HG02610 (cell line): ENCODE measurements around the gene NUP153.
"Not testable (repeated sequence)": the region's sequence is repeated elsewhere in the genome, so short reads cannot be mapped to it uniquely, and the experiment has no call there.

Experiments
- ATAC-seq: cut with Tn5 transposase; IDR thresholded peaks from one replicate; pipeline ENCODE4 v1.9.1; 2021; ENCODE audit warnings: mild to moderate bottlenecking, moderate library complexity; ENCODE audit not compliant: unreplicated experiment

NUP153 gene

DNA sequence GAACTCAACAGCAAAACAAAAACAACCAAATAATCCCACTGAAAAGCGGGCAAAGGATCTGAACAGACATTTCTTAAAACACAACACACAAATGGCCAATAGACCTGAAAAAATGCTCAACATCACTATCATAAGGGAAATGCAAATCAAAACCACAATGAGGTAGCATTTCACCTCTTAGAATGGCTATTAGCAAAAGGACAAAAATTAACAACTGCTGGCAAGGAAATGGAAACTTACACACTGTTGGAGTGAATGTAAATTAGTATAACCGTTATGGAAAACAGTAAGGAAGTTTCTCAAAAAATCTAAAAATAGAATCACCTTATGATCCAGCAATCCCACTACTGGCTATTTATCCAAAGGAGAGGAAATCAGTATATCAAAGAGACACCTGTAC, 85.7 kb downstream of the NUP153 start:
- peak; percentile 76 for ATAC-seq

DNA sequence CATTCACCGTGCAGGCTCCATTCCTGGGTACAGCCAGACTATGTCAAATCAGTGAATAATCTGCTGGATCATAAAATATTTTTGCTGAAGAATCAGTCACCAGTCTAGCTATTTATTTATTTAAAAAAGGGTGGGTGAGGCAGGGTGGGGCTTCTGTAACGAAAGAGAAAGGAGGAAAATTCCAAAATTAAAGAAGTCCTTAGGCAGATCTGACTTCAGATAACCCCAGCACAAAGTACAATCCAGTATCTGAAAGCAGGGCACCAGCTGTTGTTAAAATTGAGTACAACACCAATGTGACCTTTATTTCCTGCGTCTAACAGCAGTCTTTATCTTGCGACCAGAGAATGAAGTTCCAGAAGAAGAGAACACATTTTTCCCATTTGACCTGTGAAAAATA, 90.9 kb downstream of the NUP153 start:
- ATAC-seq, result no peak

DNA sequence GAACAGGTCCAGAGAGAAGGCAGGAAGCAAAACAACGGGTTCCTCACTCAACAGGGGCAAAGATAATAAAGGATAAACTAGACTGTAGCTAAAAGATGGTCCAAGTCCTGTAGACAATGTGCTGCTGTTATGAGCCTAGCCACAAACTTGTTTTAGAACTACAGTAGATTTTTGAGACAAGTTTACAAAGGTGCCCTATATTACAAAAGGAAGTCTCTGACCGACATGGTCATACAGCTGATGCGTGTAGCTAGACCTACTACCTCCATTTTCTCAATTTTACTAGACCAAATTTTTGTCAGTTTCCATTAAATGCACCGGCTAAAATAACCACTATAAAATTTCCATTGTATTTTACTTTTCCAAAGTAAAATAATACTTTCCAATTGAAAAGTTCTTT, 94.7 kb downstream of the NUP153 start:
- ATAC-seq, result no peak

DNA sequence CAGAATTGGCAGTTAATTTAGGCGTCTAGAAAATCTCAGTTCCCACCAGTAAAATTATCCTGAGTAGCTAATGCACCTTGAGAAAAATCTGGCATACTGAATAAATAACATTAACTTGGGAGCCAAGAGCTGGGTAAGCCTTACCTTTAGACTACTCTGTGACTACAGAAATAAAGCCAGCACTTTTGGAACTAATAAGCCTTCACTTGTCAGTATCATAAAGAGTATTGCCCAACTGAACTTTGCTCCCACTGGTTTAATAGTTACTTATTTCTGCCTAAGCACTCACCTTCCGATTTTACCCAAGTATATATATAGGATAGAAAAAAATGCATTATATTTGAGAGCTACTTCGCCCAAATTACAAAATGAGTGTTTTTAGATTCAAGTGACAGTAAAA, 95.9 kb downstream of the NUP153 start:
- ATAC-seq, result no peak

DNA sequence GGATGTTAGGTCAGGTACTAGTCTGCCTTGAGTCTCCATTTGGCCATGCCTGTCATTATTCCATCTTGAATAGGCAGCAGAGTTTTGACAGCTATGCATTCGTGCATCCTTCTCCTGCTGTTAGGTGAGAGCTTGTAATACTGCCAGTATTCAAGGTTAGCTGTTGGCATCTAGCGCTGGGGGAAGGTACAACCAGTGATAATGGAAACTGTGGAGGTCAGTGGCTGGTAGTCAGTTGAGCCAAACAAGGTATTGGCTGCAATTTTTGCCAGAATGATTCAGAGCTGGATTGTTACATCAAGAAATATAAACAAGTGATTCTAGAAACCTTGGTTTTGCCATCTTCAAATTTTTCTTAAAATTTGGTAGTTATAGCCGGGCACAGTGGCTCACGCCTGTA, 100.1 kb downstream of the NUP153 start:
- ATAC-seq, result no peak

DNA sequence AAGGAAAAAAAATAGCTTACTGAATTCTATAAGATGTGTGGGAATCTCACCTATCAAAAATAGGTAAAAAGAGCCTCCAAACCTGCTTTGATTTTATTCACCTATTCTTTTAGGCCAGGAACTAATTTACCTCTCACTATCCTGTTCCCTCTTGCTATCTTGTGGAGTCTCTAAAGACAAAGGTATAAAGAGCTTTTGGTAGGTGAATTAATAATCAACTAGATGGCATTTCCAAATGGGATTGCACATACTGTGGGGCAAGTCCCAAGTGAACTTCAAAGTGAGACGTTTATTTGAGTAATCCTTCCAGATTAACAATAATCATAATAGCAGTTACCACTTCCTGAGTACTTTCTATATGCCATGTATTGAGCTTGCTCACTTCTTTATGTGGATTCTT, 103.8 kb downstream of the NUP153 start:
- no peak for ATAC-seq

DNA sequence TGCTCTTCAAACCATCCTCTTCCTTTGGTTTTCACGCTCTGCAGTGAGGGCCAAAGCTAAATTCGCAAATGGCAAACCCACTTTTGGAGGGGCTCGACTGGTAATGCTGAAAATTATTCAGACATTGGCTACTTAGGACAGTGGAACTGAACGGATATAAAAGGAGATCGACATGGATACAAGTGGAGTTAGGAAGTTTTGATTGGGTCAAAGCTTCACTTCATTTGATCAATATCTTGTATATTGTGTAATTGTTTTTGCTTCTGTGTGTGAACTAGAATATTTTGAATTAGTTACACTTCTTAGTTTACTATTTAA, 105.4 kb downstream of the NUP153 start:
- no peak for ATAC-seq

DNA sequence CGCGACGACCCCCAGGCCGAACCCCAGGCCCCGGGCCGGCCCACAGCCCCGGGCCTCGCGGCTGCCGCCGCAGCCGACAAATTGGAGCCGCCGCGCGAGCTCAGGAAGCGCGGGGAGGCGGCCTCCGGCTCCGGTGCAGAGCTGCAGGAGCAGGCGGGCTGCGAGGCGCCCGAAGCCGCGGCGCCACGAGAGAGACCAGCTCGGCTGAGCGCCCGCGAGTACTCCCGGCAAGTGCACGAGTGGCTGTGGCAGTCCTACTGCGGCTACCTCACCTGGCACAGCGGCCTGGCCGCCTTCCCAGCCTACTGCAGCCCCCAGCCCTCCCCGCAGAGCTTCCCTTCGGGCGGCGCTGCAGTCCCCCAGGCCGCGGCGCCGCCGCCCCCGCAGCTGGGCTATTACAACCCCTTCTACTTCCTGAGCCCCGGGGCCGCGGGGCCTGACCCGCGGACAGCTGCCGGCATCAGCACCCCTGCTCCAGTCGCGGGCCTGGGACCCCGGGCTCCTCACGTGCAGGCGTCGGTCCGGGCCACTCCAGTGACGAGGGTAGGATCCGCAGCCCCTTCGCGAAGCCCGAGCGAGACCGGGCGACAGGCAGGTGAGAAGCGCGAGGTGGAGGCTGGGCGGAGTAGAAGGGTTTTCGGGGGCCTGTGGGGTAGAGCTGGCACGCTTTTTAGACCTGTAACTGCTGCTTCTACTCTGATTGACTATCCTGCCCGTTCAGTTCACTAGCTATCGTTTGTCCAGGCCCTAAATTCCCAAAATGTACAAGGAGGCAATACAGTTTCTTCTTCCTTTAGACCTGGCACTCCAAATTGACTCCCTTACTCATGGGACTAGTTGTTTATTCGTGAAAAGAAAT, 106.0 kb downstream of the NUP153 start:
- peak; percentile 45 for ATAC-seq

DNA sequence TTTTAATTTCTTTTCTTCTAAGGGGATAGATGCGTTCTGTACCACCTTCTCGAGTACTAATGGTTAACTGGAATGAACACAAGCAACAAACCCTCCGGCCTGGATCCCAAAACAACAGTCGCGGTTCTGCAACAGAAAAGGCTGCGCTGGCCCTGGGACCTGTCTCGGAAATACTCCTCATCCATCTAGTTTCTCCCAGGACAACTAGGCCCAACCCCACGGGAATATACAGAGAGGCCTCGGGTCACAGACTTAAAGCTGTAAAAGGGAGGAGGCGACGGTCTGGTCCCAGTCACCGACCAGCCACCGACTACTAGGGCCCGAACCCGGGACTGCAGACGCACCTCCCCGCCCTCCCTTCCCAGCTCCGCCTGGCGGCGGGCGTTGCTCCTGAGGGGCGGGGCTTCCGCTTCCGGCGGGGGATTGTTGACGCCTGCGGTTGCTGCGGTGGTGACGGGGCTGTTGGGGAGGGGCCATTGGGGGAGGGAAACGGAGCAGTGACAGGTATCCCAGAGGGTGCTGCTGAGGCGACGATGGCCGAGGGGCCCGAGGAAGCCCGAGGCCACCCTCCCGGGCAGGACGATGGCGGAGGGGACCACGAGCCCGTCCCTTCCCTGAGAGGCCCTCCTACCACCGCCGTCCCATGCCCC, 106.7 kb downstream of the NUP153 start, which contains the start of gene FAM8A1:
Gene FAM8A1 (plus strand): TSS at position 426 of the 650 bp plus-strand sequence. CDS start 108 bp downstream, at position 534.
- peak; percentile 90 for ATAC-seq

DNA sequence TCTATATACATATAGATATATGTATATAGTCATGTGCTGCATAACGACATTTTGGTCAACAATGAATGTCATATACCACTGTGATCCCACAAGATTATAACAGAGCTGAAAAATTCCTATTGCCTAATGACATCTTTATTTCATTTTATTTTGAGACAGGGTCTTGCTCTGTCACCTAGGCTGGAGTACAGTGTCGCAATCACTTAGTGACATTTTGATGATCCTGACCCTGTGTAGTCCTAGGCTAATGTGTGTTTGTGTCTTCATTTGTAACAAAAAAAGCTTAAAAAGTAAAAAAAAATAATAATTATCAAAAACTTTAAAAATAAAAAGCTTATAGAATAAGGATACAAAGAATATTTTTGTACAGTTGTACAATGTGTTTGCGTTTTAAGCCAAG, 110.6 kb downstream of the NUP153 start:
- no peak for ATAC-seq

DNA sequence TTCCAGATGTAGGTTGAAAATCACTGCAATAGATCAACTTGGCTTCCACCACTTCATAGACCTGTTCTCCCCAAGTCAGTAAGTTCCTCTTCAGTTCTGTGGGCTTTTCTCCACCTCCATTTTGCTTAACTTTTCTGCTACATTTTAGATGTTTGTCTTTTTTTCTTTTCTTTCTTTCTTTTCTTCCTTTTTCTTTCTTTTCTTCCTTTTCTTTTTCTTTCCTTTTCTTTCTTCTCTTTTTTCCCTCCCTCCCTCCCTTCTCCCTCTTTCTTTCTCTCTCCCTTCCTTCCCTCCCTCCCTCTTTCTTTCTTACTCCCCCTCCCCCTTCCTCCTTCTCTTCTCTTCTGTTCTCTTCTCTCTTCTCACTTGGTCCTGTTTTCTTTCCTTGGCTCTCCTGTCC, 113.5 kb downstream of the NUP153 start:
- ATAC-seq, result no peak

DNA sequence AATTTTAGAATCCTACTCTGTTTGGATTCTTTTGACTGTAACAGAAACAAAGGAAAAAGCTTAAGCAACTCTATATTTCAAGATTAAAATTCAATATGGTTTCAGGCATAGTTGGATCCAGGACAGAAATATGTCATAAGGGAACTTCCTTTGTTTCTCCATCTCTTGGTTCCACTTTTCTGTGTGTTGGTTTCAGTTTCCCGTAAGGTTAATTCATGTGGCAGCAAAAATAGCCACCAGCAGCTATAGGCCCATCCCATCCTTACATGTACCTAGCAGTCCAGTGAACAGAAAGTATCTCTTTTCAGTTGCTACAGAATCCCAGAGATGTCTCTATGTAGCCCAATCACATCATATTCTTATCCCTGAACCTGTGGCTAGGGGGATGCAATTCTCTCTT, 115.4 kb downstream of the NUP153 start:
- no peak for ATAC-seq

DNA sequence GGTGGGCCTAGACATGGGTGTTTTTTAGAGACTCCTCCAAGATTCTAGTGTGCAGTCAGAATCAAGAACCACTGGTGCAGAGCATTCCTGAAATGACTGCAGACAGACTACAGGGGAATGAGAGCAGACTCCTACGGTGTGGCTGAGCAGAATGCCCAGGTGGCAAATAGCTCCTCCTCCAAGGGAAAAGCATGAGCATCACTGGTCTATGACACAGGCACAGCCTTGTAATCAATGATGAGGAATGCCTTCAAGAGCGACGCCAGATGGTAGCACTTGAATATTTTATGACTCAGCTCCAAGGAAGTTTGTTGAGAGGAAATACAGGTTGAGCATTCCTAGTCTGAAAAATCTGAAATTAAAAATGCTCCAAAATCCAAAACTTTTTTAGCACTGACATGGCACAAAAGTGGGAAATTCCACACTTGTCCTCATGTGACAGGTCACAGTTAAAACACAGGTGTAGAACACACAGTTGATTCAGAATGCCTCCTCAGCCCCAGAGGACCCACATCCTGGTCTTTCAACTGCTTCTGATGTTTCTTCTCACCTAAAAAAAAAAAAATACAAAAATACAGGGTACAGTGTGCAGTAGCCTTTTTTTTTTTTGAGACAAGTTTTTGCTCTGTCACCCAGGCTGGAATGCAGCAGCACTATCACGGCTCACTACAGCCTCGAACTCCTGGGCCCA, 117.2 kb downstream of the NUP153 start:
- ATAC-seq, result peak; percentile 79

DNA sequence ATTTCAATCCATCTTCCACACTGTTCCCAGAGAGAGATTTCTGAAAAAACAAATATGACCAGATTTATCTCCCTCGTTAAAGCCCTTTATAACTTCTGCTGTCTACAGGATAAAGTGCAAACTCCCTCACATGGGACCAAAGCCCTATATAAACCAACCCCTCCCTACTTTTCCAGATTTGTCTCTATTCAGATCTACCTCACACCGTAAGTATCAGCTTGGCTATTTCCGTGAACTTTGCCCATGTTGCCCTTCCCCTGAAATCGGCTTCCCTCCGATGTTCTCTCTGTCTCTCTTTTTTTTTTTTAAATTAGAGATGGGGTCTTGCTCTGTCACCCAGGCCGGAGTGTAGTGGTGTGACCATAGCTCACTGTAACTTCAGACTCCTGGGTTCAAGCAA, 118.7 kb downstream of the NUP153 start:
- ATAC-seq, result no peak

DNA sequence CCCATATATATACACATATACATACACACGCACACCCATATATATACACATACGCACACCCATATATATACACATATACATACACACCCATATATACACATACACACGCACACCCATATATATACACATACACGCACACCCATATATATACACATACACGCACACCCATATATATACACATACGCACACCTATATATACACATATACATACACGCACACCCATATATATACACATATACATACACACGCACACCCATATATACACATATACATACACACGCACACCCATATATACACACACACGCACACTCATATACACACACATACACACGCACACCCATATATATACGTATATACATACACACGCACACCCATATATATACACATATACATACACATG, 120.1 kb downstream of the NUP153 start:
- not testable (repeated sequence) for ATAC-seq

DNA sequence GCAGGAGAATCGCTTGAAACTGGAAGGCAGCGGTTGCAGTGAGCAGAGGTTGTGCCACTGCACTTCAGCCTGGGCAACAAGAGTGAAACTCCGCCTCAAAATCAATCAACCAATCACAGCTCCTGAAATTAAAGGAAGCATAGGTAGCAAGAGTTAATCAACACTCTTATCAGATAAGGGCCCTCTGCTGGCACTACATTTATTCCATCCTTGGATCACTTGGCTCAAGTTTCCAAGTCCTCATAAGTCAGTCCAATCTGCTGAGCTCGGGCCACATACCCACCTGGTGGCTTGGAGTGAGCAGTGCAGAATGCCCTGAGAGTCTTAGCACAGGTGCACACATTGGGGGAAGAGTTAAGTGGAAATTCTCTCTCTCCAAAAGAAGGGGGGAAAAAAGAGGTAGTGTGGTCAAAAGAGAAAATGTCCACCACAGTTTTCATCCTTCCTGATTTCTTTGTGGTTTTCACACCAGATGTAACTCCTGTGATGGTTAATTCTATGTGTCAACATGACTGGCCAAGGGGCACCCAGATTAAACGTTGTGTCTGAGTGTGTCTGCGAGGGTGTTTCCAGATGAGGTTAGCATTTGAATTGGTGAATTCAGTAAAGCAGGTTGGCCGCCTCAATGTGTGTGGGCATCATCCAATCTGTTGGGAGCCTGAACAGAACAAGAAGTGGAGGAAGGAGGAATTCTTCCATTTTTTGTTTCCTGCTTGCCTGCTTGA, 120.8 kb downstream of the NUP153 start:
- no peak for ATAC-seq

DNA sequence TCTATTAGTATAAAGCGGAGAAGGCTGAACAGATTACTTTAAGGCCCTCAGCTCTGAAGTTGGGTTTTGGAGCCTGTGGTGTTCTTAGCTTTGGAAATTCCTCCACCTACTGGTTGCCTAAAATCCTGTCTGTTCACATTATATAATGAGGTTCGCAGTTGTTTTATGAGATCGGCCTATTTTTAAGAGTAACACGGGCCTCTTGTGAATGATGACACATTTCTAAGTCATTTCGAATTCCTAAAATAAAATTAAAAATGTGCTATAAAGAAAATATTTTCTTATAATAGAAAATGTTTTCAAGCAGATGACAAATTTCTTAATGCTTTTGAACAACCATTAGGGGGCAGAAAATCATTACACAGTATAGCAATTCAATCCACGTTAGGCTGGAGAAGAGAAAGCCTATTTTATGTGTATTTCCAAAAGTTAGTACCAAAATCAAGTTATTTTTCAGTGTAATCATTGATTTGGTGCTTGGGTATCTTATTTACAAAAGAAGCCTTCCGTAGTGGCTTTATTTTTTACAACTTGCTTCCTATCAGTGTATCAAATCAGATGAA, 122.4 kb downstream of the NUP153 start:
- ATAC-seq, result peak; percentile 42

DNA sequence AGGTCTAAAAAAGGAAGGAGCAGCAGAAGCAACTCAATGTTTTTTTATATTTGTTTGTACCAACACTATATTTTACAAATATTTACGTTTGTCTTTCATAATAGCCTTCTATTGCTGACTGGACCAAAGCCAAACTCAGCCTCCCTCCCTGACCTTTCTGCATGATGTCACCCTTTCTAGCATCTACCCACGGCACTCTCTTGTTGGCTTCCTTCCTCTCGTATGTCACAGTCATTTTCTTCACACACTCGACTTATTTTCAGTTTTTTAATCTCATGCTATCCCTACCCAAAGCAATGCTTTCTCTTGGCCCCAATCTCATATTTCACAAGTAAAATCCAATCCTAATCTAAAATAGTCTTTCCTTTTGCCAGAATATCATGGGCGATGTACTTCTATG, 122.9 kb downstream of the NUP153 start:
- no peak for ATAC-seq

DNA sequence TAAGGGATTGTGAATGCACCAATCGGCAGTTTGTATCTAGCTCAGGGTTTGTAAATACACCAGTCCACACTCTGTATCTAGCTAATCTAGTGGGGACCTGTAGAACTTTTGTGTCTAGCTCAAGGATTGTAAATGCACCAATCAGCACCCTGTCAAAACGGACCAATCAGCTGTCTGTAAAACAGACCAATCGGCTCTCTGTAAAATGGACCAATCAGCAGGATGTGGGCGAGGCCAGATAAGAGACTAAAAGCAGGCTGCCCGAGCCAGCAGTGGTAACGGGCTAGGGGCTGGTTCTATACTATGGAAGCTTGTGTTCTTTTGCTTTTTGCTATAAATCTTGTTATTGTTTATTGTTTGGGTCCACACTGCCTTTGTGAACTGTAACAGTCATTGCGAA, 125.4 kb downstream of the NUP153 start:
- ATAC-seq, result not testable (repeated sequence)

DNA sequence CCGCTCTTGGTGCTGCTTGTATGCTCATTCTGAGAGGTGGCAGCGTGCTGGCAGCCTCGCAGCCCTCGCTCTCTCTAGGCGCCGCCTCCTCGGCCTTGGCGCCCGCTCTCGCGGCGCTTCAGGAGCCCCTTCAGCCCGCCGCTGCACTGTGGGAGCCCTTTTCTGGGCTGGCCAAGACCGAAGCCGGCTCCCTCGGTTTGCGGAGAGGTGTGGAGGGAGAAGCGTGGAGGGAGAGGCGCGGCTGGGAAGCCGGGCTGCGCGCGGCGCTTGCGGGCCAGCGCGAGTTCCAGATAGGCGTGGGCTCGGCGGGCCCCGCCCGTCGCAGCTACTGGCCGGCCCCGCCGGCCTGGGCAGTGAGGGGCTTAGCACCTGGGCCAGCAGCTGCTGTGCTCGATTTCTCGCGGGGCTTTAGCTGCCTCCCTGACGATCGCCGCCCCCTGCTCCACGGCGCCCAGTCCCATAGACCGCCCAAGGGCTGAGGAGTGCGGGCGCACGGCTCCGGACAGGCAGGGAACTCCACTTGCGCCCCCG, 126.1 kb downstream of the NUP153 start:
- peak; percentile 81 for ATAC-seq

DNA sequence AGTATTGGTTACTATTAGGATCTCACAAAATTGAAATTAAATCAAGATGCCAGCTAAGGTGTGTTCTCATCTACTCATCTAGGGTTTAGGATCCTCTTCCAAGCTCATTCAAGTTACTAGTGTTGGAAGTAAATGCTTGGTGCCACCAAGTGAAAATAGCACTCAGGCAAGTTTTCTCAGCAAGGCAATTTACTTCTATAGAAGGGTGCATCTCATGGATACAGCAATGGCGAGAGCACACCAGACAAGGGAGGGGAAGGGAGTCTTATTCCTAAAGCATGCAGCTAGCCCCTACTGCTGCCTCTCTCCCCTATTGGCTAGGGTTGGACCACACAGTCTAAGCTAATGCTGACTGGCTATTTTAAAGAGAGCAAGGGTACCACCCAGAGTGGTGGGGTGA, 129.7 kb downstream of the NUP153 start:
- ATAC-seq, result no peak
